GM21526 (cell line): ENCODE measurements around the gene ANP32E.
"Not testable (repeated sequence)": the region's sequence is repeated elsewhere in the genome, so short reads cannot be mapped to it uniquely, and the experiment has no call there.

Experiments used
- ATAC-seq: cut with Tn5 transposase; IDR thresholded peaks from one replicate; pipeline ENCODE4 v1.9.1; 2021; ENCODE audit warnings: moderate library complexity; ENCODE audit not compliant: unreplicated experiment, low FRiP score

Gene ANP32E

DNA sequence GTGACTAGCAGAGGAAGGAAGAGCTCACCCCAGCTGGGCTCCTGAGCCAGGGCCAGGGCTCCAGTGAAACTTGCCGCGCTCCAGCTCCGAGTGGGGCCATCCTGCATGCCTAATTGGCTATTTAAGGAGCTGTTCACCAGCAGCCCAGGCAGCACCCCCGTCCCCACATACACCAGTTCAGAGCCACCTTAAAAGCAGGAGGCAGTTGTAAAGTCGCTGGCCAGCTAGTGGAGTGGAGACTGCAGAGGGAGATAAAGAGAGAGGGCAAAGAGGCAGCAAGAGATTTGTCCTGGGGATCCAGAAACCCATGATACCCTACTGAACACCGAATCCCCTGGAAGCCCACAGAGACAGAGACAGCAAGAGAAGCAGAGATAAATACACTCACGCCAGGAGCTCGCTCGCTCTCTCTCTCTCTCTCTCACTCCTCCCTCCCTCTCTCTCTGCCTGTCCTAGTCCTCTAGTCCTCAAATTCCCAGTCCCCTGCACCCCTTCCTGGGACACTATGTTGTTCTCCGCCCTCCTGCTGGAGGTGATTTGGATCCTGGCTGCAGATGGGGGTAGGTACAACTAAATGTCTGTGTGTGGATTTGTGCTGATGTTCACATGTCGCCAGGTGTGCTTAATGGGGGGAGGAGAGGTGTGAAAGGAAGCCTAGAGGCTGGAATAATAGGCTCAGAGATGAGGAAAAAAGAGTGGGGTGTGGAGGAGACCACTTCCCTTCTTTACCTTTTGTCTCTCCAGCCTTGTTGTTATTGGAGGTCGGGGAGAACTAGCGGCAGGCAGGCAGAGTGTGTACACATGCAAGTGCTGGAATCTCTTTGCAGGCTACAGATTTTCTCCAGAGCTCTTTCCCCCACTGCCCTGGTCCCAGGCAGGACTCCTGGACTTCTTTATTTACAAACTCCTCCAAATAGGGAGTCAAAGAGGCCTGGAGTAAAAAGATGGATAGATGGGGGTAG lies 22.0 kb upstream of the ANP32E start, which contains the start of gene CA14:
CA14 (plus strand) TSS at position 151 of the 962 bp plus-strand sequence; CDS start at position 506, 355 bp downstream.
- no peak for ATAC-seq

GRCh38 chr1:150256554-150257341 lies 20.8 kb upstream of the ANP32E start:
- no peak for ATAC-seq

DNA sequence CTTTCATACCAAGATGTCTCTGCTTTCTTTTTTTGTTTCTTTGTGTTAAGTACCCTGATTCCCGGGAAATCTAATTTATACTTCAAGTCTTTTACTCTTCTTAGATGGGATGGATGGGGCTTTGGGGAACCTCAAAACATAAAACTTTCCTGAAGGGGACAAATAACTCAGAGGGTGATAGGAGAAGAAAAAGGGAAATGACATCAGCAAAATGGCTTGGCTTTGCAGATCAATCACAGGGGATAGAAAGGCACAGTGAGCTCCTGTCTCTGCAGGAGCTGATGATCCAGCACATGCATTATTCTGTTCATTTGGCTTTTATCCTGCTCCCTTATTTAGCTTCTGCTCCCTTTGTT lies 20.3 kb upstream of the ANP32E start:
- ATAC-seq = no peak

GRCh38 chr1:150249936-150250335 lies 14.0 kb upstream of the ANP32E start:
- no peak for ATAC-seq

DNA sequence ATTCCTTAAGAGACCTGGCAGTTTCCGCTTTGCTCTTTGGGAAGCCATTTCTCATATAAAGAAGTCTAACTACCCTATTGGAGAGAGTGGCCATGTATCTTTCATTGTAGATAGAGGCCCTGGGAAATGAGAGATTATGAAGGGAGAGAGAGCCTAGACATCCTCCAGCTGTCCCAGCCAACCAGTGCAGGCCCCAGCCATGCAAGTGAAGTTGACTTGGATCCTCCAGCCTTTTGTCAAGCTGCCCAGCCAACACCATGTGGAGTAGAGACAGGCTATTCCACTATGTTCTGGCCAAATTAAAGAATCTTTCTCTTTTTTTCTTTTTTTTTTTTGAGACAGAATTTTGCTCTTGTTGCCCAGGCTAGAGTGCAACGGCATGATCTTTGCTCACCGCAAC lies 7.1 kb upstream of the ANP32E start:
- no peak for ATAC-seq

- ATAC-seq = no peak
These were observed 1.8 kb upstream of the ANP32E start for GRCh38 chr1:150237746-150238145.

DNA sequence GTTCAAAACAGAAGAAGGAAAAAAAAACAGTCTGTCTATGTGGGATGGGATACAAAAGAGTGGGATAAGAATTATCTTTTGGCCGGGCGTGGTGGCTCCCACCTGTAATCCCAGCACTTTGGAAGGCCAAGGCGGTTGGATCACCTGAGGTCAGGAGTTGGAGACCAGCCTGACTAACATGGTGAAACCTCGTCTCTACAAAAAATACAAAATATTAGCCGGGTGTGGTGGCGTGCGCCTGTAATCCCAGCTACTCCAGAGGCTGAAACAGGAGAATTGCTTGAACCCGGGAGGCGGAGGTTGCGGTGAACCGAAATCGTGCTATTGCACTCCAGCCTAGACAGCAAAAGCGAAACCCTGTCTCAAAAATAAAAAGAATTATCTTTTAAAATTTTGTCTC lies 1.3 kb upstream of the ANP32E start:
- not testable (repeated sequence) for ATAC-seq

DNA sequence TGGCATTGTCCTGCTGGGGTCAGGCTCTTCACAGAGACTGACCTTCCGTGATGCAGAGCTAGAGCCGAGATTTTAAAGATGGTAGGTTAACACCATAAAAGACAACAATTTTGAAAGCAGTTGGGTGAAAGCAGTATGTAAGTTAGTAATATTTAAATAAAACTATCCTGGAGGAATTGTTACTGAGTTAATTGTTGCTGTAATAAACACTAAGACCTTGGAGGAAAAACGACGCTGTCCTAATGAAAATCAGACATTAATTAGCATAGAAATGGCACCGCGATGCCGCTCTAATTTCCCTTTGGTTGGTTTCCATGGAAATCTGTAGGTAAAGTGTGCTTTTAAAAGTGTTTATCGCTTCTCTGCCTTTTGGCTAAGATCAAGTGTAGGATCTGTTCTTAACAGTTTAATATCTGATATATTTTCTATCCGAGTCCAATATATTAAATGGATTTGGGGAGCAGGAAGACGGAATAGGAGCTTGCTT lies 745 bp upstream of the ANP32E start:
- no peak for ATAC-seq

GRCh38 chr1:150235294-150235851 lies 539 bp downstream of the ANP32E start:
- peak; percentile 2 for ATAC-seq

DNA sequence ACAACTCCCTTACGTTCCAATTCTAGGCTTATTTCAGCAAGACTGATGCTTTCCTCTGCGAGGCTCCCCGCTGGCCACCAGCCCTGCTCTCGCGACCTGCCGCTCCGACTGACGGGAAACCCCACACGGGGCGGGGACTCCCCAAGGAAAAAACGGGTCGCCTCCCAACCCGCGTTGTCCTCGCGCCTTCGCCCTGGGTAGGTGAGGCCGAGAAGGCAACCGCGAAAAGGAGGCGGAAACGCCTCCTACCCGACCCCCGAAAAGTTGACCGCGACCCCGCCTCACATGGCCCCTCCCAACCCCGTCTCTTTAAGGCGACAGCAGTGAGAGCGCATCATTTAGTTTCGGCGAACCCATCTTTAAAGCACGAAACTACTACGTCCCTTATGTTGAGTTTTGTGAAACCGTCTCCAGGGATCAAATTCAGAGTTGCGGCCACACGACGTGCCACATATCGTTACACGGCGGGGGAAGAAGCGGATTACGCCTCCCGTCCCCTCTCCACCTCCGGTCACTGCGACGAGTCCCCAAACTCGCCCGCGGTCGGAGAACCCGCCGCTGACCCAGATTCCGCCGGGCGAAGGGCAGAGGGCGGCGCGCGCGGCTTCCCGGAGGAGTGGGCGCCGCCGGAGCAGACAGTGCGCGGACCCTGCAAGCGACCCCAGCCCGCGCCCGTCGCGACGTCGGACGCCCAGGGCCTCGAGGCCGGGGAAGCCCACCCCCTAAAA lies 1.2 kb downstream of the ANP32E start:
- peak; percentile 33 for ATAC-seq

- ATAC-seq = peak; percentile 11
These were observed 1.7 kb downstream of the ANP32E start for GRCh38 chr1:150234309-150234565.

DNA sequence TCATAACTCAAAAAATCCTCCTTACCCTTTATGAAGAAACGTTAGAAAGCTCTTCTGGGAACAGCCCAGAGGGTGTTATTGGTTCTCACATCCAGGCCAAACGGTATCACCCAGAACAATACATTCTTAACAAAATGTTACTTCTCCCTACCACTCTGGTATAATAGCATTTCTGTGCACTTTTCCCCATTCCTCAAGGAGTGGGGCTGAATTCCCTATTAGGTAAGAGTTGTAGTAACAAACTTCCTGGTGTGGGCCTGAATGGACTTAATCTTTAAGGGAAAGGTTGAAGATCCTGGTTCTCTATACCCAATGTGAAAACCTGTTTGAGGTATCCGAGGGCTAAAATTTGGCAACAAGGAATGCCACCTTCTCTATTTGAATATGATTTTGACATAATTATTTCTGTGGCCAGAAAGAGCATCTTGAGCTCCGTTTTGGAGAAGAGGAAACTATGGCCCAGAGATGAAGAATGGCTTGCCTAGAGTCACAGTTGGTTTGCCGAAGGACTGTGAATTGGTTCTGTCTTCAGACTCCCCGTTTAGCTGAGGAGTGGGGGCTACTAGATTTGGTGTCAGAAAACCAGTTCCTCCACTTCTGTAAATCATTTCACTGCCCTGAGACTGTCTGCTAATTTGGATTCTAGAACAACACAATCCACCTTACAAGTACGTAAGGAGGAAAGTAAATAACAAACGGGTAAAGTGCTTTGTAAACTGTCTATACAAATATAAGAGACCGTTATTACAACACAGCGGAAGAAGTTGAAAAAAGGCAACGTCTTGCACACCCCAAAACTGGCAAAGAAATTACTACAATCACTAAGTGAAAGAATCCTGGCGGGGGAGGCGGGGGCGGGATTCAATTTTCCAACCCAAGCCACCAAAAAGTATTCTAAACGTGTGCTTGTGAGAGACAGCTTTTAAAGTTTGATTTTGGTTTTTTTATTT lies 2.3 kb downstream of the ANP32E start:
- ATAC-seq = no peak

DNA sequence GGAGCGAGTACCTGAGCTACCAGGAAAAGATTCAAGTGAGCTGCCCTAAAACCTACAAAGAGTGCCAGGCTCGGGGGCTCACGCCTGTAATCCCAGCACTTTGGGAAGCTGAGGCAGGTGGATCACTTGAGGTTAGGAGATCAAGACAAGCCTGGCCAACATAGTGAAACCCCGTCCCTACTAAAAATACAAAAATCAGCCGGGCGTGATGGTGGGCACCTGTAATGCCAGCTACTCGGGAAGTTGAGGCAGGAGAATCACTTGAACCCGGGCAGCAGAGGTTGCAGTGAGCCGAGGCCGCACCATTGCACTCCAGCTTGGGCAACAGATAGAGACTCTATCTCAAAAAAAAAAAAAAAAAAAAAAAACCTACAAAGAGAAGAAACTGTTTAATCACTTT lies 3.0 kb downstream of the ANP32E start:
- ATAC-seq = not testable (repeated sequence)

DNA sequence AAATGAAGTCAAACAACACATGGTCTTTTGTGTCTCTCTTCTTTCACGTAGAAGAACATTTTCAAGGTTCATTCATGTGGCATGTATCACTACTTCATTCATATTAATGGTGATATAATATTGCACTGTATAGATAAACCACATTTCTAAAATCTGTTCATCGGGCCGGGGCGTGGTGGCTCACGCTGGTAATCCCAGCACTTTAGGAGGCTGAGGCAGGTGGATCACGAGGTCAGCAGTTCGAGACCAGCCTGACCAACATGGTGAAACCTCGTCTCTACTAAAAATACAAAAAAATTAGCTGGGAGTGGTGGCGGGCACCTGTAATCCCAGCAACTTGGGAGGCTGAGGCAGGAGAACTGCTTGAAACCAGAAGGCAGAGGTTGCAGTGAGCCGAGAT lies 7.7 kb downstream of the ANP32E start:
- not testable (repeated sequence) for ATAC-seq

GRCh38 chr1:150227228-150227627 lies 8.7 kb downstream of the ANP32E start:
- no peak for ATAC-seq

DNA sequence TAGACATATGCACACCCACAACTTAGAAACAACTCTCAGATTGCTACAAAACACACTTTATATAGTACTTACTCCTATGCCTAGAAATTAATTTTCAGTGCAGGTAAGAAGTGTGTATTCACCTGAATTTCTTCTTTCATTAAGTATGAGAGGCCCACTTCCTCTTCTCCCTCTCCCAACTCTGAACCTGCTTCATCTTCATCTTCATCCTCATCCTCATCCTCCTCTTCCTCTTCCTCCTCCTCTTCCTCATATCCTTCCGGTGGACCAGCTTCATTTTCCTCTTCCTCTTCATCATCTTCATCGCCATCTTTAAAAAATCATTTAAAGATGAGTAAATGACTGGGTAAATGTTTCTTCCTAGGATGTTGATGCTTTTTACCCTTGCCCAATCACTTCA lies 9.4 kb downstream of the ANP32E start:
- ATAC-seq = no peak

DNA sequence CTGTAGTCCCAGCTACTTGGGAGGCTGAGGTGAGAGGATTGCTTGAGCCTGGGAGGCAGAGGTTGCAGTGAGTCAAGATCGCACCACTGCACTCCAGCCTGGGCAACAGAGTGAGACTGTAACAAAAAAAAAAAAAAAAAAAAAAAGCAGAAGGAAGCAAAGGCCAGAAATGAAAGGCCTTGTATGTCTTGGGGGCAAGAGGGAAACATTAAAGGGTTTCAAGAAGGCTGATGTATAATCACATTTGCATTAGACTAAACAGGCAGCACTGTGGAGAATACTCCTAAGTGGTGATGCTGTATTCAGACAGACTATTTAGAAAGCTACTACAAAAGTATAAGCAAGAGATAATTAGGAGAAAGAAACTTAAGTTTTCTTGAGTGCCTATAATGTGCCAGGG lies 10.4 kb downstream of the ANP32E start:
- ATAC-seq = no peak

DNA sequence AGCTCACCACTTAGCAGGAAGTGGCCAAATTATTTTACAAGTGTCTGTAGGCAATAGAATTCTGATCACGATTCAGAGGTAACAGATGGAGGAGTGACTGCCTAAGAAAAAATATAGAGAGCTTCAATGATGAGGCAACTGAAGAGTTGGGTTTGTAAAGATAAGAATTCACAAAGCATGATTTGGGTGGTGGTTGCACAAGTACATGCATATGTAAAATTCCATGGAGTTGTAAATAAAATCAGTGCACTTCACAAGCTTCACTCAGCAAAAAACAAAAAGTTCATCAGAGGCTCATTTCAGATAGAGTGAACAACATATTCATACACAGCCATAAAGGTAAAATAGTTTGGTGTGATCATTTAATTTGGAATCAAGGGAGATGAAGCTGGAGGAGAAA lies 10.9 kb downstream of the ANP32E start:
- ATAC-seq = no peak

GRCh38 chr1:150221552-150221951 lies 14.4 kb downstream of the ANP32E start:
- ATAC-seq = no peak

GRCh38 chr1:150215855-150216254 lies 20.1 kb downstream of the ANP32E start:
- ATAC-seq = not testable (repeated sequence)
